D721Med (cell line): ENCODE results near the gene KIF5A.

Experiments
- DNase-seq: peaks from one replicate; pipeline ENCODE4 v3.0.0; 2011; ENCODE audit warnings: low spot score; ENCODE audit not compliant: insufficient read length
- FAIRE-seq: peaks from 2 replicates; lab custom pipeline; 2011; peaks lifted over from hg19 to GRCh38; lab: Jason Lieb, UNC
- TF ChIP-seq, protein P1 (sequence below): IDR thresholded peaks from 2 replicates; pipeline ENCODE4 v1.5.1; 2012; ENCODE audit warnings: mild to moderate bottlenecking, control low read depth; ENCODE audit not compliant: insufficient read depth; ENCODE audit errors: missing control alignments

The KIF5A gene

GRCh38 chr12:57626111-57626920 is 76.5 kb downstream of the KIF5A start:
- FAIRE-seq = no peak
- TF ChIP-seq, protein P1, sequence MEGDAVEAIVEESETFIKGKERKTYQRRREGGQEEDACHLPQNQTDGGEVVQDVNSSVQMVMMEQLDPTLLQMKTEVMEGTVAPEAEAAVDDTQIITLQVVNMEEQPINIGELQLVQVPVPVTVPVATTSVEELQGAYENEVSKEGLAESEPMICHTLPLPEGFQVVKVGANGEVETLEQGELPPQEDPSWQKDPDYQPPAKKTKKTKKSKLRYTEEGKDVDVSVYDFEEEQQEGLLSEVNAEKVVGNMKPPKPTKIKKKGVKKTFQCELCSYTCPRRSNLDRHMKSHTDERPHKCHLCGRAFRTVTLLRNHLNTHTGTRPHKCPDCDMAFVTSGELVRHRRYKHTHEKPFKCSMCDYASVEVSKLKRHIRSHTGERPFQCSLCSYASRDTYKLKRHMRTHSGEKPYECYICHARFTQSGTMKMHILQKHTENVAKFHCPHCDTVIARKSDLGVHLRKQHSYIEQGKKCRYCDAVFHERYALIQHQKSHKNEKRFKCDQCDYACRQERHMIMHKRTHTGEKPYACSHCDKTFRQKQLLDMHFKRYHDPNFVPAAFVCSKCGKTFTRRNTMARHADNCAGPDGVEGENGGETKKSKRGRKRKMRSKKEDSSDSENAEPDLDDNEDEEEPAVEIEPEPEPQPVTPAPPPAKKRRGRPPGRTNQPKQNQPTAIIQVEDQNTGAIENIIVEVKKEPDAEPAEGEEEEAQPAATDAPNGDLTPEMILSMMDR = no peak
- no peak for DNase-seq

GRCh38 chr12:57626921-57627445 is 77.1 kb downstream of the KIF5A start:
- TF ChIP-seq, protein P1 = no peak
- FAIRE-seq (no peak), DNase-seq (no peak)

DNA sequence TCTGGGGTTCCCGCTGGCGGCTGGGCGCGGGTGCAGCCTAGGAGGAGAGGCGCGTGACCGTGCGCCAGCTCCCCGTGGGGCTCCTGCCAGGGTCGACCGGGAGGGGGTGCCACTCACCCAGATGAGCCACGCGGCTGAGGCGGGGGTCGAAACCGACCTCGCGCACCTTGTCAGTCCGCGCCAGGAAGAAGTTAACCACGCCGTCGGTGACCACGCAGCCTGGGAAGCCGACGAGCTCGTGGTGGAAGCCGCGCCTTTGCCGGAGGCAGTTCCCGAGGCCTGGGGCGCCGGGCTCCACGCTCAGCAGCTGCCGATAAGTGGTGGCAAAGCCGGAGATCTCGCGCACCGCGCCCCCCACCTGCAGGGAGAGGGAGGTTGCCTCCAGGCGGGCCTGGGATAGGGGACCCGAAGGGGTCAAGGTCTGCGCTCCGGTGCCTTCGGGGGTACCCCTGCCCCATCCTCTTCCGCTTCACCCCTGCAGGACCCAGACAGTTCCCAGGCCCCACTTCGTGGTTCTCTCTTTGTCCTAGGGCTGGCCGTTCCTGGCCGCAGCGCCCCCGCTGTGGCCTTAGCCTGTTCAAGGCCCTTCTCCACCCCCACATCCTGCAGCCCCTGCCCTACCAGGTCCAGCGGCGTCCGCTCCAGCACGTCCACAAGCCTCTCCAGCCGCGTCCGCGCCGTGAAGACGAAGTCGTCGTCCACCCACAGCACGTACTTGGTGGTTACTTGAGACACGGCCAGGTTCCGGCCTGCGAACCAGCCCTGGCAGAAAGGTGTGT is 77.8 kb downstream of the KIF5A start:
- FAIRE-seq (no peak), DNase-seq (no peak)
- TF ChIP-seq, protein P1 = no peak

- no peak for FAIRE-seq
- TF ChIP-seq, protein P1 = no peak
- no peak for DNase-seq
Measured at GRCh38 chr12:57628280-57629191, 78.7 kb downstream of the KIF5A start.

DNA sequence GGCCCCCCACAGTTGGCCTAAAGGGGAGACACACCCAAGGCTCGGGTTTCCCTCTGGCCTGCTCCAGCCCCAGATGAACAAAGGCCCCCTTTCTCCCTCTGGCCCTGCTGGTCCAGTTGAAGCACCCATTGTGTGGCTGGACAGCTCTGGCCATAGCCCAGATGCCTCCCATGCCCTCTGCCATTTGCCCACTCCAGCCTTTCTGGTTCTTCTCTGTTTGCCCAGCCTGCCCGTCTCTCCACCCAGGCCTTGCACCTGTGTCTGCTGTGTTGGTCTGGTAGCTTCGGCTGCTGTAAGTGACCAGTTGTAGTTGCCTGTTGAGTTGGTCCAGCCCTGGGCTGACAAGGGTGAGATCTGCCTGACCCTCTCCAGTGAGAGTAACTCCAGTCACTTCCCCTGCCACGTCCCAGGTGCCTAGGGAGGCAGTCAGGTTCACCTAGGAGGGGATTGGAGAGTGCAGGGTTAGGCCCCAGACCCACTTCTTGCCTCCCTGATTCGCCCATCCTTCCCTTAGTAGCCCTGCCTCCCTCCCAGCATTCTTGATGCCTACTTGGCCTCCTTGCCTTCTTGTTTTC is 80.1 kb downstream of the KIF5A start:
- DNase-seq (no peak), FAIRE-seq (no peak)
- TF ChIP-seq, protein P1 = no peak

DNA sequence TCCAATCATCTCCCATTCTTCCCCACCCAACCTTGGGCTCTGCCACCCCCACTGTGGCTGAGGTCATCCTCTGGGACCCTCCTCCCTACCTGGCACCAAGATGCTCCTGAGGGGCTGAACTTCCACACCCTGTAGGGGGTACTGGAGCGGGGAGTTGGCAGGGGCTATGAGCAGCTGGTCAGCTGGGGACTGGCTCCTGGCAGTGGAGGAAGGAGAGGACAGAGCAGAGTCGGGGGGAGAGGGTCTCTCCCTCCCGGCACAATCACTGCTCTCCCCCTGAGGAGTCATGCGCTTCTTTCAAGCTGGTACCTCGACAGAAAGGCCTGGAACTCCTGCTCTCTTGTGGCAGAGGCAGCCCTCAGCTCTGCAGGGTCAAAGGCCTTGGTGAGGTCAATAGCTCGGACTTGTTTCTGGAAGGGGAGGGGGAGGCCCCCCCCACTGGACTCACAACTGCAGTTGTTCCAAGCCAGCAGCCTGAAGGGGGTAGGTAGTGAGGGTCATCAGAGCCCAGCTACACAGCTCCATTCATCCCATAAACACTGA is 81.1 kb downstream of the KIF5A start:
- DNase-seq (no peak), FAIRE-seq (no peak)

More for the DNA sequence above, 81.1 kb downstream of the KIF5A start:
- TF ChIP-seq, protein P1 = no peak
